ENCODE data around the gene PMIS2. TPM values are rescaled to one million over a fixed set of nuclear protein-coding genes. Genes with fewer than 3 reads are reported as not detected.

Gene PMIS2
- total RNA-seq, 1 experiment from 2014 or later = not detected

GRCh38 chr19:35615036-35615435, 29.1 kb downstream of the PMIS2 start:
- no peak for DNase-seq (ENCODE audit: low read depth, low spot score)
- Histone ChIP-seq H3K9me2 (ENCODE audit: insufficient read depth) (no peaks in the 10 kb centered on the region), H3K79me2 (ENCODE audit: insufficient read depth, low read length) (peaks cover 5% of the 10 kb centered on the region; the same call in 1 of the 2 replicates), H3K4me1 (ENCODE audit: control insufficient read depth in 1 of 2, insufficient read depth in 2 of 2, low read length in 2 of 2) (peaks cover 10 to 18% of the 10 kb centered on the region in 2 experiments), H3K27ac (ENCODE audit: low read depth, low read length) (no peak overlapping the region), H3K27me3 (ENCODE audit: insufficient read depth, low read length) (no peaks in the 10 kb centered on the region), H4K20me1 (ENCODE audit: insufficient read depth) (no peaks in the 10 kb centered on the region), H3K4me3 (replicated peaks in 1 of 2; ENCODE audit: low read depth in 1 of 2, low read length in 2 of 2) (no peak overlapping the region), H3K36me3 (ENCODE audit: control insufficient read depth in 1 of 2, insufficient read depth in 2 of 2, low read length in 2 of 2) (no peaks in the 10 kb centered on the region; a peak in 2 of 4 replicates), H3K4me2 (ENCODE audit: low read length) (no peak overlapping the region), H2AFZ (ENCODE audit: low read depth, low read length, poor library complexity, severe bottlenecking) (no peak overlapping the region), H3K9ac (ENCODE audit: low read length) (no peak overlapping the region), H3K9me3 (ENCODE audit: control insufficient read depth in 1 of 2, insufficient read depth in 1 of 2, low read depth in 1 of 2, low read length in 2 of 2) (no peaks in the 10 kb centered on the region)
- ChIA-PET CTCF (no interaction called here), POLR2A (interaction anchor here (1.2 kb wide), 1 partner anchor 28 kb away, joined by 3 read pairs; no protein-coding TSS in a partner anchor), RAD21 (ENCODE audit: low non-redundant PET in 1 of 2, low total read pairs in 2 of 2, uncharacterized antibody in 2 of 2, unreplicated experiment in 2 of 2) (no interaction called here)
- intact Hi-C loops (cut with micrococcal nuclease) = no loop called here
- no TSS peak for BruUV-seq (replicated peaks)
- TF ChIP-seq SP1 (IDR thresholded peaks at IDR 0.05; ENCODE audit: low read depth) = no peak
- no peak for TF ChIP-seq POLR2A (IDR thresholded peaks at IDR 0.05; ENCODE audit: borderline replicate concordance, extremely low read depth, insufficient read depth, insufficient read length)
- no peak for TF ChIP-seq CTCF (IDR thresholded peaks at IDR 0.05 in 2 of 3, conservative IDR thresholded peaks at IDR 0.05 in 1 of 3; ENCODE audit: borderline replicate concordance in 1 of 3, insufficient read depth in 1 of 3, low read depth in 2 of 3, low read length in 2 of 3)
- no peak for TF ChIP-seq CBX3 (IDR thresholded peaks at IDR 0.05; ENCODE audit: low read depth)
- TF ChIP-seq SRF (IDR thresholded peaks at IDR 0.05; ENCODE audit: low read depth) = no peak
- no peak for TF ChIP-seq SIN3A (IDR thresholded peaks at IDR 0.05; ENCODE audit: low read depth)
- no peak for TF ChIP-seq EZH2phosphoT487 (IDR thresholded peaks at IDR 0.05; ENCODE audit: borderline replicate concordance)
- no peak for TF ChIP-seq FOSL1 (IDR thresholded peaks at IDR 0.05; ENCODE audit: low read depth)
- no peak for TF ChIP-seq RAD21 (IDR thresholded peaks at IDR 0.05; ENCODE audit: low read depth)
- TF ChIP-seq EGR1 (IDR thresholded peaks at IDR 0.05; ENCODE audit: low read depth) = no peak
- TF ChIP-seq EZH2 (IDR thresholded peaks at IDR 0.05) = no peak
- TF ChIP-seq YY1 (IDR thresholded peaks at IDR 0.05; ENCODE audit: extremely low read depth, insufficient replicate concordance, low read depth, low read length) = no peak
- TF ChIP-seq TCF7L2 (IDR thresholded peaks at IDR 0.05; ENCODE audit: borderline replicate concordance, extremely low read depth, insufficient read depth, insufficient read length) = no peak
- TF ChIP-seq REST (IDR thresholded peaks at IDR 0.05; ENCODE audit: low read depth) = no peak
- no peak for TF ChIP-seq POLR2AphosphoS5 (IDR thresholded peaks at IDR 0.05; ENCODE audit: low read depth, low read length)
- no peak for TF ChIP-seq CEBPB (IDR thresholded peaks at IDR 0.05; ENCODE audit: low read depth)
- no peak for TF ChIP-seq JUND (IDR thresholded peaks at IDR 0.05)
- TF ChIP-seq ZFX (IDR thresholded peaks at IDR 0.05) = no peak
- no peak for ATAC-seq

All from HCT116 (cell line).